ENCODE measurements around the gene NPC2. TPM values are rescaled to one million over a fixed set of nuclear protein-coding genes. Genes with fewer than 3 reads are reported as not detected.

Gene NPC2
- total RNA-seq, 2 donors from 2014 or later = 406 to 455 TPM

- H3K36me3 ChIP-seq = peaks cover 79% of the 10 kb centered on the region
- H3K27me3 ChIP-seq (replicated peaks; ENCODE audit: insufficient read depth) = no peaks in the 10 kb centered on the region
- no peak for ATAC-seq (ENCODE audit: insufficient number of reproducible peaks, low FRiP score, low read depth)
- no peaks in the 10 kb centered on the region for H3K4me1 ChIP-seq (ENCODE audit: control insufficient read depth in 1 of 2, low read depth in 2 of 2)
- H3K4me3 ChIP-seq = no peak overlapping the region
- no peak for DNase-seq (ENCODE audit: low spot score)
- no peaks in the 10 kb centered on the region for H3K9me3 ChIP-seq
- H3K27ac ChIP-seq = peak overlapping the region in 1 of 2 donors; percentile 21
- TF ChIP-seq, protein P1, sequence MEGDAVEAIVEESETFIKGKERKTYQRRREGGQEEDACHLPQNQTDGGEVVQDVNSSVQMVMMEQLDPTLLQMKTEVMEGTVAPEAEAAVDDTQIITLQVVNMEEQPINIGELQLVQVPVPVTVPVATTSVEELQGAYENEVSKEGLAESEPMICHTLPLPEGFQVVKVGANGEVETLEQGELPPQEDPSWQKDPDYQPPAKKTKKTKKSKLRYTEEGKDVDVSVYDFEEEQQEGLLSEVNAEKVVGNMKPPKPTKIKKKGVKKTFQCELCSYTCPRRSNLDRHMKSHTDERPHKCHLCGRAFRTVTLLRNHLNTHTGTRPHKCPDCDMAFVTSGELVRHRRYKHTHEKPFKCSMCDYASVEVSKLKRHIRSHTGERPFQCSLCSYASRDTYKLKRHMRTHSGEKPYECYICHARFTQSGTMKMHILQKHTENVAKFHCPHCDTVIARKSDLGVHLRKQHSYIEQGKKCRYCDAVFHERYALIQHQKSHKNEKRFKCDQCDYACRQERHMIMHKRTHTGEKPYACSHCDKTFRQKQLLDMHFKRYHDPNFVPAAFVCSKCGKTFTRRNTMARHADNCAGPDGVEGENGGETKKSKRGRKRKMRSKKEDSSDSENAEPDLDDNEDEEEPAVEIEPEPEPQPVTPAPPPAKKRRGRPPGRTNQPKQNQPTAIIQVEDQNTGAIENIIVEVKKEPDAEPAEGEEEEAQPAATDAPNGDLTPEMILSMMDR (IDR thresholded peaks at IDR 0.05) = no peak
These were observed 42.7 kb upstream of the NPC2 start for GRCh38 chr14:74535756-74536325.

- Histone ChIP-seq H3K27ac (no peak overlapping the region), H3K4me1 (ENCODE audit: control insufficient read depth in 1 of 2, low read depth in 2 of 2) (no peaks in the 10 kb centered on the region)
- no peak for ATAC-seq (ENCODE audit: insufficient number of reproducible peaks, low FRiP score, low read depth)
These were observed 40.5 kb upstream of the NPC2 start for GRCh38 chr14:74533576-74533975.

GRCh38 chr14:74532246-74532645, 39.1 kb upstream of the NPC2 start:
- Histone ChIP-seq H3K9me3 (no peaks in the 10 kb centered on the region), H3K36me3 (peaks cover 74% of the 10 kb centered on the region)

More at GRCh38 chr14:74533576-74533975, 40.5 kb upstream of the NPC2 start:
- no peak for DNase-seq (ENCODE audit: low spot score)
- Histone ChIP-seq H3K9me3 (no peaks in the 10 kb centered on the region), H3K36me3 (peaks cover 77% of the 10 kb centered on the region), H3K4me3 (no peak overlapping the region), H3K27me3 (replicated peaks; ENCODE audit: insufficient read depth) (no peaks in the 10 kb centered on the region)
- TF ChIP-seq, protein P1 (IDR thresholded peaks at IDR 0.05) = no peak

GRCh38 chr14:74531467-74531866, 38.4 kb upstream of the NPC2 start:
- H3K27ac ChIP-seq = peak overlapping the region; percentile 18 to 37
- peaks cover 76% of the 10 kb centered on the region for H3K36me3 ChIP-seq
- TF ChIP-seq, protein P1 (IDR thresholded peaks at IDR 0.05) = no peak
- no peaks in the 10 kb centered on the region for H3K9me3 ChIP-seq
- DNase-seq (ENCODE audit: low spot score) (no peak), ATAC-seq (ENCODE audit: insufficient number of reproducible peaks, low FRiP score, low read depth) (no peak)
- no peaks in the 10 kb centered on the region for H3K27me3 ChIP-seq (replicated peaks; ENCODE audit: insufficient read depth)
- H3K4me3 ChIP-seq = no peak overlapping the region
- H3K4me1 ChIP-seq (ENCODE audit: control insufficient read depth in 1 of 2, low read depth in 2 of 2) = peaks cover 0 to 19% of the 10 kb centered on the region in 2 donors

More at GRCh38 chr14:74532246-74532645, 39.1 kb upstream of the NPC2 start:
- TF ChIP-seq, protein P1 (IDR thresholded peaks at IDR 0.05) = no peak
- H3K4me1 ChIP-seq (ENCODE audit: control insufficient read depth in 1 of 2, low read depth in 2 of 2) = peaks cover 0 to 12% of the 10 kb centered on the region in 2 donors
- H3K27me3 ChIP-seq (replicated peaks; ENCODE audit: insufficient read depth) = no peaks in the 10 kb centered on the region
- peak overlapping the region in 1 of 2 donors; percentile 37 for H3K27ac ChIP-seq
- DNase-seq (ENCODE audit: low spot score) = no peak
- ATAC-seq (ENCODE audit: insufficient number of reproducible peaks, low FRiP score, low read depth) = no peak
- H3K4me3 ChIP-seq = no peak overlapping the region

- no peak for DNase-seq (ENCODE audit: low spot score)
- H3K4me1 ChIP-seq (ENCODE audit: control insufficient read depth in 1 of 2, low read depth in 2 of 2) = peaks cover 0 to 23% of the 10 kb centered on the region in 2 donors
- H3K4me3 ChIP-seq = no peak overlapping the region
- ATAC-seq (ENCODE audit: insufficient number of reproducible peaks, low FRiP score, low read depth) = no peak
- TF ChIP-seq, protein P1 (IDR thresholded peaks at IDR 0.05) = no peak
- no peaks in the 10 kb centered on the region for H3K27me3 ChIP-seq (replicated peaks; ENCODE audit: insufficient read depth)
- H3K9me3 ChIP-seq = no peaks in the 10 kb centered on the region
- peaks cover 73% of the 10 kb centered on the region for H3K36me3 ChIP-seq
- peak overlapping the region in 1 of 2 donors; percentile 18 for H3K27ac ChIP-seq
These were observed 37.9 kb upstream of the NPC2 start for GRCh38 chr14:74531006-74531405.

Measured in thoracic aorta (tissue), 2 donors.